ENCODE results near the gene CKAP4.

Gene CKAP4

DNA sequence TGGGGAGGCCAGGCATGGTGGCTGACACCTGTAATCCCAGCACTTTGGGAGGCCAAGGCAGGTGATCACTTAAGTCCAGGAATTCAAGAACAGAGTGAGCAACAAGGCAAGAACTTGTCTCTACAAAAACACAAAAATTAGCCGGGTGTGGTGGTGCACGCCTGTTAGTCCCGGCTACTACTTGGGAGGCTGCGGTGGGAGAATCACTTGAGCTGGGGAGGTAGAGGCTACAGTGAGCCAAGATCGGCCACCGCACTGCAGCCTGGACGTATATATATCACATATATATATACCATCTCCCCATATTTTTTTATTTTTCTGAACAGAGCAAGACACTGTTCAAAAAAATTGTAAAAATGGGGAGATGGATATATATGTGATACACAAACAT lies 19.5 kb downstream of the CKAP4 start:
- Histone ChIP-seq H3K9me3 (ENCODE audit: control insufficient read depth in 5 of 5, low read length in 5 of 5) (no peaks in the 10 kb centered on the region), H3K4me1 (ENCODE audit: control insufficient read depth in 5 of 5, insufficient read depth in 5 of 5, low read length in 5 of 5) (peaks cover 2 to 23% (median 21%) of the 10 kb centered on the region in 5 donors), H3K4me3 (ENCODE audit: low read depth in 1 of 5, low read length in 5 of 5) (no peak overlapping the region), H3K27me3 (ENCODE audit: control insufficient read depth in 5 of 5, insufficient read depth in 4 of 5, low read length in 5 of 5) (no peaks in the 10 kb centered on the region), H3K36me3 (ENCODE audit: control insufficient read depth in 5 of 5, insufficient read depth in 5 of 5, low read length in 5 of 5) (no peaks in the 10 kb centered on the region), H3K27ac (ENCODE audit: low read depth, low read length) (no peak overlapping the region), H3K9ac (ENCODE audit: low read length in 5 of 5) (no peak overlapping the region)

DNA sequence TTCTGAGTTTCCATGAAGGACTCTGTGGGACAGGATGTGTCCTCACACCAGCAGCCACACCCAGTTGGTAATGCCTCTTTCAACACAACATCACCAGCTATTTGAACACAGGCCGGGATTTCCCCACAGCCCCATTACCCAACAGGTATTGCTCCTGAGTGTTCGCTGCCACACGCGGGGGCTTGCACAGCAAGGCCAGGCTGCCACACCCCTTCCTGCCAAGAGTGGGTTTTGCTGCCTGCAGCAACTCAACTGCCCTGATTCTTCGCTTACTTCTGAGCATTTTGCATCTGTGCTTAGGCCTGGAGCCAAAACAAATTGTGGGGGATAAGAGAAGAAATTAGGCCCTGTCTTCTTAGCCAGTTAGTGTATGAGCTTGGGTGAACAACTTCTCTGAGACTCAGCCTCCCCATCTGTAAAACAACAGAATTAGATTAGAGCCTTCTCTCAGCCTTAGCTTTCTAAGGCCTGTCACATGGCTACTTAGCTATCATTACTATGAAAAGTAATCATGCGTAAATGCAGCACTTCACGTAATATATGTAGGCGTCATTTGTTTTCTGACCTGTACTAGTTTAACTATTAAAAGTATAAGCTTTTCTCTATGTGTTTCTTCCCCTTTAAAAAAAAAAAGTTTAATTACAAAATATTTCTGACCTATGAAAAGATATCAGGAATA lies 20.0 kb downstream of the CKAP4 start:
- Histone ChIP-seq H3K27me3 (ENCODE audit: control insufficient read depth in 5 of 5, insufficient read depth in 4 of 5, low read length in 5 of 5) (no peaks in the 10 kb centered on the region), H3K36me3 (ENCODE audit: control insufficient read depth in 5 of 5, insufficient read depth in 5 of 5, low read length in 5 of 5) (no peaks in the 10 kb centered on the region), H3K27ac (ENCODE audit: low read depth, low read length) (no peak overlapping the region), H3K9ac (ENCODE audit: low read length in 5 of 5) (peak overlapping the region in 1 of 5 donors; percentile 9), H3K4me3 (ENCODE audit: low read depth in 1 of 5, low read length in 5 of 5) (no peak overlapping the region), H3K4me1 (ENCODE audit: control insufficient read depth in 5 of 5, insufficient read depth in 5 of 5, low read length in 5 of 5) (peaks cover 2 to 24% (median 21%) of the 10 kb centered on the region in 5 donors), H3K9me3 (ENCODE audit: control insufficient read depth in 5 of 5, low read length in 5 of 5) (no peaks in the 10 kb centered on the region)

DNA sequence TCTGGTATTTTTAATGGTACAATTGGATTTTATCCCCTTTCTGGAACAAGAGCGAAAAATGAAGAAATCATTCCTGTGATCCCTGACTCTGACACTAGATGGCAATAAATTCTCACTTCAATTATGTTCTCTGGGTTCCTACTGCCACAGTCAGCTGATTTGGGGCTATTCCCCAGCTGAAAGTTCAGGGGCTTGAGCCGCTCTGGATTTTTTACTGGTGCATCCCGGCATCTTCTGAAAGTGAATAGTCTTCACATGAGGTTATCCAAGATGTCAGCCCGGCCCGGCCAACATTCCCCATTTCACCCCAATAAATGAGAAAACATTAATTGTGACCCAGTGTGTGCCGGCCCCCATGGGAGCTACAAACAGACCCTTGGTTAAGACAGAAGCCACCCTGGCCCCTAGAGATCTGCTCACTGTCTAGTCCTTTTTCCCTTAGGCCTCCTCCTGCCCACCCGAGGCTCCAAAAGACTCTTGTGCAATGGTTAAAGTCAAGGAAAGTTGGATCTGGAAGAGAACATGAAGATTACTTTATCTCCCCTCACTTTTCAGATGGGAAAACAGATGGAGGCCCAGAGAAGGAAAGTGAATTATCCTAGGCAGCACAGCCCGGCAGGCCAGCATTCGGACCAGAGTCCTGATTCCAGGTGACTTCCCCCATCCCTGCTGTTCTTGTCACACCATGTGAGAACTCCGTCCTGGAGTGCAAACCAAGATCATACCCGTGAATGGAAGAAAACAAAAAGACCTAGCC lies 20.8 kb downstream of the CKAP4 start:
- Histone ChIP-seq H3K4me1 (ENCODE audit: control insufficient read depth in 5 of 5, insufficient read depth in 5 of 5, low read length in 5 of 5) (peaks cover 2 to 24% (median 21%) of the 10 kb centered on the region in 5 donors), H3K9me3 (ENCODE audit: control insufficient read depth in 5 of 5, low read length in 5 of 5) (no peaks in the 10 kb centered on the region), H3K9ac (ENCODE audit: low read length in 5 of 5) (peak overlapping the region in 1 of 5 donors; percentile 9), H3K4me3 (ENCODE audit: low read depth in 1 of 5, low read length in 5 of 5) (no peak overlapping the region), H3K27ac (ENCODE audit: low read depth, low read length) (no peak overlapping the region), H3K36me3 (ENCODE audit: control insufficient read depth in 5 of 5, insufficient read depth in 5 of 5, low read length in 5 of 5) (no peaks in the 10 kb centered on the region), H3K27me3 (ENCODE audit: control insufficient read depth in 5 of 5, insufficient read depth in 4 of 5, low read length in 5 of 5) (no peaks in the 10 kb centered on the region)

DNA sequence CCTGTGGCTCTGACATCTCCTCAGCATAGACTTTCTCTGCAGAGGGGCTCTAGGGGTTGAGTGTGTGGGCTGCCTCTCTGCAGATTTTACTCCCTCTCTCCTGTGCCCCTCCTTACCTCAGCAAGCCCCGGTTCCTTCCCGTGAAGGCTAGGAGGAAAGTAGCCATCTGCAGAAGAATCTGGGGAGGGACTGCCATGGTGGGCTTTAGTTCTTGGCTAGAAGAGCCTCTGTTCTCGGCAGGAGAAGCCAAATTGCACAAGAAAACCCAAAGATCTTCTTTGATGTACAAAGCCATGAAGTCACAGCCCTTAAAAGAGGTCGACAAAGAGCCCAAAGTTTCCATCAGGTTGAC lies 23.5 kb downstream of the CKAP4 start:
- Histone ChIP-seq H3K4me1 (ENCODE audit: control insufficient read depth in 5 of 5, insufficient read depth in 5 of 5, low read length in 5 of 5) (peaks cover 0 to 25% (median 22%) of the 10 kb centered on the region in 5 donors), H3K4me3 (ENCODE audit: low read depth in 1 of 5, low read length in 5 of 5) (no peak overlapping the region), H3K36me3 (ENCODE audit: control insufficient read depth in 5 of 5, insufficient read depth in 5 of 5, low read length in 5 of 5) (no peaks in the 10 kb centered on the region), H3K27me3 (ENCODE audit: control insufficient read depth in 5 of 5, insufficient read depth in 4 of 5, low read length in 5 of 5) (no peaks in the 10 kb centered on the region), H3K9ac (ENCODE audit: low read length in 5 of 5) (no peak overlapping the region), H3K9me3 (ENCODE audit: control insufficient read depth in 5 of 5, low read length in 5 of 5) (no peaks in the 10 kb centered on the region), H3K27ac (ENCODE audit: low read depth, low read length) (no peak overlapping the region)

DNA sequence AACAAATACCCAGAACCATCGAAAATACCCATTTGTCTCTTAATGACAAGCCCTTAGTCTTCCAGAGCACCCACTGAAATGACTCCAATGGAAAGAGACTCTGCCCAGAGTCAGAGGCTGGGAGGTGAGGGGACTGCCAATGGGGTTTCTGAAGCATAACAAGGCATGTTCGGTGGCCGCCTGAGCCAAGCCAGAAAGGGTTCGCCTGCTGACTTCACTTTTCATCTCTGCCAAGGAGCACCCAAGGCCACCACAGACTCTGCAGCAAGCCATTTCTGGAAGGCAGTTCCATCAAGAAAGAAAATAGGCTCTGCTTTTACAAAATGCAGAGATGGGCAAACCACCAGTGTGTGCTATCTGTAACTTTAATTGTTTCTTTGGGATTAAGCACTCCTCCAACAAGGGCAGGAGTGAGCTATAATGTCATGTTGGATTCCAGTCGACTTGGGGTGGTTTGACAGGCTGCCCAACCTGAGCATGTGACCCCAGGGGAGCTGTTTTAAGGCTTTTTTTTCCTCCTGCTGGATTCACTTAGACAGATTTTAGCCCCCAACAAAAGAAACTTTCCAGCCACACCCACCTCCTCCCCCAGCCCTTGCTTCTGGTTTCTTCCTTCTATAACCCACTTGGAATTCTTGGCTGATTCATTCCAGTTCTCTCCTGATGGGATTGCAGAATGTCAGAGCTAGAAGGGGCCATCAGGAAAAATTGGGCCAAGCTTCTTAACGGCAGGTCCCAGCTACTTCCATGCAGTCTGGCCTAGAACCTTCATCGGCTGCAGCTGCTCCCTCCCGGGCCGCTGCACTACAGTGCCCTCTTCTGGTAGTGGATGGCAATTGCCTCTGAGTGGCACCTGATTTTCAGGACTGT lies 24.1 kb downstream of the CKAP4 start:
- Histone ChIP-seq H3K27ac (ENCODE audit: low read depth, low read length) (no peak overlapping the region), H3K9me3 (ENCODE audit: control insufficient read depth in 5 of 5, low read length in 5 of 5) (peaks cover 0 to 4% (median 0%) of the 10 kb centered on the region in 5 donors), H3K4me1 (ENCODE audit: control insufficient read depth in 5 of 5, insufficient read depth in 5 of 5, low read length in 5 of 5) (peaks cover 0 to 25% (median 22%) of the 10 kb centered on the region in 5 donors), H3K27me3 (ENCODE audit: control insufficient read depth in 5 of 5, insufficient read depth in 4 of 5, low read length in 5 of 5) (no peaks in the 10 kb centered on the region), H3K36me3 (ENCODE audit: control insufficient read depth in 5 of 5, insufficient read depth in 5 of 5, low read length in 5 of 5) (no peaks in the 10 kb centered on the region), H3K4me3 (ENCODE audit: low read depth in 1 of 5, low read length in 5 of 5) (no peak overlapping the region), H3K9ac (ENCODE audit: low read length in 5 of 5) (peak overlapping the region in 1 of 5 donors; percentile 24)

DNA sequence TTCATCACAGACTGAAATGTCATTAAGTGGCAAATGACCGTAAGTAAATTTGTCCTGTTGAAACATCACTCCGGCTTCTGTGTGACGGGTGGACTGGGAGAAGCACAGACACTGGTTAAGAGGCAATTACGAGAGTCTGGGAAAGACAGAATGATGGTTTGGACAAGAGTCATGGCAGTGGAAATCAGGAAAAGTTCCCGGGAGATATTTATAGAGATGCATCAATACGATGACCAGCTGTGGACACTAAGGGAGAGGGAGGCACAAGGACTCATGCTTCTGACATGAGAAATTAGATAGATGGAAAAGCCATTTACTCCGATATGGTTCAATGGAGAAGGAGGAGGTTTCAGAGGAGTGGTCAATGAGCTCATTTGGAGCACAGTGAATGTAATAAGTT lies 27.3 kb downstream of the CKAP4 start:
- Histone ChIP-seq H3K27ac (ENCODE audit: low read depth, low read length) (no peak overlapping the region), H3K27me3 (ENCODE audit: control insufficient read depth in 5 of 5, insufficient read depth in 4 of 5, low read length in 5 of 5) (no peaks in the 10 kb centered on the region), H3K9me3 (ENCODE audit: control insufficient read depth in 5 of 5, low read length in 5 of 5) (peaks cover 0 to 15% (median 8%) of the 10 kb centered on the region in 5 donors), H3K4me1 (ENCODE audit: control insufficient read depth in 5 of 5, insufficient read depth in 5 of 5, low read length in 5 of 5) (peaks cover 0 to 20% (median 15%) of the 10 kb centered on the region in 5 donors), H3K36me3 (ENCODE audit: control insufficient read depth in 5 of 5, insufficient read depth in 5 of 5, low read length in 5 of 5) (no peaks in the 10 kb centered on the region), H3K4me3 (ENCODE audit: low read depth in 1 of 5, low read length in 5 of 5) (no peak overlapping the region), H3K9ac (ENCODE audit: low read length in 5 of 5) (no peak overlapping the region)

DNA sequence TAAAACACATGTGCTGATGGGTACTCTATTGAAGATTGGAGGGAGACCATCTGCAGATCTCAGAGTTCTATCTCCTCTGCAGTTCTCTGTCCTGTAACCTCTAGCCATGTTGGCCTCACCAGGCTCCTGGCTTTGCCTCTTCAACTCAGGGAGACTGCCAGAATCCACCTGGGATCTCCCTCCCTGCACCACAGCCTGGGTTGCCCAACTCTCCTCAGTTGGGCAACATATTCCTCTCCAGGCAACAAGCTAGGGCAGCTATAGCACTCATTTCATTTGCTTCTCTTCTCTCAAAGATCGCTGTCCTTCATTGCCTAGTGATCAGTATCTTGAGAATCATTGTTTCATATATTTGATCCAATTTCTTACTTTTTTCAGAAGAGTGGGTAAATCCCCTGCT lies 28.8 kb downstream of the CKAP4 start:
- H3K27ac ChIP-seq (ENCODE audit: low read depth, low read length): no peak overlapping the region
- H3K36me3 ChIP-seq (ENCODE audit: control insufficient read depth in 5 of 5, insufficient read depth in 5 of 5, low read length in 5 of 5): no peaks in the 10 kb centered on the region
- no peak overlapping the region for H3K9ac ChIP-seq (ENCODE audit: low read length in 5 of 5)
- no peak overlapping the region for H3K4me3 ChIP-seq (ENCODE audit: low read depth in 1 of 5, low read length in 5 of 5)
- H3K4me1 ChIP-seq (ENCODE audit: control insufficient read depth in 5 of 5, insufficient read depth in 5 of 5, low read length in 5 of 5): peaks cover 0 to 16% (median 11%) of the 10 kb centered on the region in 5 donors
- no peaks in the 10 kb centered on the region for H3K27me3 ChIP-seq (ENCODE audit: control insufficient read depth in 5 of 5, insufficient read depth in 4 of 5, low read length in 5 of 5)
- peaks cover 0 to 15% (median 8%) of the 10 kb centered on the region in 5 donors for H3K9me3 ChIP-seq (ENCODE audit: control insufficient read depth in 5 of 5, low read length in 5 of 5)

DNA sequence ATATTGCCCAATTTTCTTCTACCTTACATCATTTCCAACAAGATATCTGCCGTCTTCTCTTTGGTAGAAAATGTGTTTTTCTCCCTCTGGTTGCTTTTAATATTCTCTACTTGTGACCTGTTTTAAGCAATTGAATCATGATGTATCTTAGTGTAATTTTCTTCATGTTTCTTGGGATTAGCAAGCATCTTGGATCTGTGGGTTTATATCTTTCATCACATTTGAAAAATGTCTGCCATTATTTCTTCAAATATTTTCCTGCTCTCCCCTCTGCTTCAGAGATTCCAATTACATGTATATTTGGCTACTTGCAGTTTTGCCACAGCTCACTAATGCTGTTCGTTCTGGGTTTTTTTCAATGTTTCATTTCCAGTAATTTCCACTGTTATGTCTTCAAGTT lies 30.1 kb downstream of the CKAP4 start:
- H3K4me1 ChIP-seq (ENCODE audit: control insufficient read depth in 5 of 5, insufficient read depth in 5 of 5, low read length in 5 of 5): peaks cover 0 to 8% (median 5%) of the 10 kb centered on the region in 5 donors
- H3K36me3 ChIP-seq (ENCODE audit: control insufficient read depth in 5 of 5, insufficient read depth in 5 of 5, low read length in 5 of 5): no peaks in the 10 kb centered on the region
- H3K4me3 ChIP-seq (ENCODE audit: low read depth in 1 of 5, low read length in 5 of 5): no peak overlapping the region
- H3K27ac ChIP-seq (ENCODE audit: low read depth, low read length): no peak overlapping the region
- no peaks in the 10 kb centered on the region for H3K27me3 ChIP-seq (ENCODE audit: control insufficient read depth in 5 of 5, insufficient read depth in 4 of 5, low read length in 5 of 5)
- H3K9ac ChIP-seq (ENCODE audit: low read length in 5 of 5): no peak overlapping the region
- H3K9me3 ChIP-seq (ENCODE audit: control insufficient read depth in 5 of 5, low read length in 5 of 5): peaks cover 0 to 15% (median 8%) of the 10 kb centered on the region in 5 donors

DNA sequence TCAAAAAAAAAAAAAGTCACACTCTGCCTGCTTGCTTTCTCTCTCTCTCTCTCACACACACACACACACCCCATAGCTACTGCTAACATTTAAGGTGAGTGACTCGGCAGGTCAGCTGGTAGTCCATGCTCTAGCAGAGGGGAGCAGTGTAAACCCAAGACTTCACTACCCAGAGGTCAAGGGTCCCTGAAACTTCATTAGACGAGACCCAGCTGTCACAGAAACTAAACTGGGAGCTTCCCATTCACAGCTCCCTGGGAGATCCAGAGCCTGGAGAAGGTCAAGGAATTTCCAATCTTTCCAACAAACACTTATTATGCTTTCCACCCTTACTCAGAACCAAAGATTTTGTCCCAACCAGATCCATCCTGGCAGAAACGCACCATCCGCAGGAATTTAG lies 33.2 kb downstream of the CKAP4 start:
- no peaks in the 10 kb centered on the region for H3K36me3 ChIP-seq (ENCODE audit: control insufficient read depth in 5 of 5, insufficient read depth in 5 of 5, low read length in 5 of 5)
- peaks cover 0 to 5% (median 0%) of the 10 kb centered on the region in 5 donors for H3K4me1 ChIP-seq (ENCODE audit: control insufficient read depth in 5 of 5, insufficient read depth in 5 of 5, low read length in 5 of 5)
- H3K27me3 ChIP-seq (ENCODE audit: control insufficient read depth in 5 of 5, insufficient read depth in 4 of 5, low read length in 5 of 5): no peaks in the 10 kb centered on the region
- no peak overlapping the region for H3K4me3 ChIP-seq (ENCODE audit: low read depth in 1 of 5, low read length in 5 of 5)
- H3K9me3 ChIP-seq (ENCODE audit: control insufficient read depth in 5 of 5, low read length in 5 of 5): peaks cover 0 to 15% (median 8%) of the 10 kb centered on the region in 5 donors
- no peak overlapping the region for H3K9ac ChIP-seq (ENCODE audit: low read length in 5 of 5)
- no peak overlapping the region for H3K27ac ChIP-seq (ENCODE audit: low read depth, low read length)
